Occipital lobe (tissue), 2 donors: ENCODE results near the gene PPM1G. TPM values are rescaled to one million over a fixed set of nuclear protein-coding genes. Genes with fewer than 3 reads are reported as not detected.
A peak's percentile ranks its signal among the peaks of the same experiment; 100 is the strongest.
"Not testable (repeated sequence)": the region's sequence is repeated elsewhere in the genome, so short reads cannot be mapped to it uniquely, and the experiment has no call there.

Experiments used
- DNase-seq: peaks from one replicate; lab custom pipeline; 2025; lab: John Stamatoyannopoulos, UW
- total RNA-seq: library from RNA; depleted of rRNA; stranded (reverse); fragments of >200 nt; gene quantifications from one replicate; pipeline ENCODE4 v1.2.3, GENCODE V29; 2014

Gene PPM1G
- total RNA-seq, 1 donor from 2014 or later, result 58.0 TPM

- DNase-seq, result no peak
Observed at GRCh38 chr2:27375513-27376099, 33.8 kb downstream of the PPM1G start.

- no peak for DNase-seq
Observed at GRCh38 chr2:27373567-27373966, 35.8 kb downstream of the PPM1G start.

GRCh38 chr2:27372937-27373336, 36.5 kb downstream of the PPM1G start:
- DNase-seq, result no peak

GRCh38 chr2:27370816-27371620, 38.4 kb downstream of the PPM1G start:
- DNase-seq, result no peak

GRCh38 chr2:27370026-27370815, 39.2 kb downstream of the PPM1G start, which contains the start of the genes EIF2B4 and SNX17:
Gene EIF2B4, minus strand, starts transcription at chr2:27370338. Its CDS starts 24 bp downstream, at chr2:27370314.
Gene SNX17, plus strand, starts transcription at chr2:27370616. Its CDS starts 128 bp downstream, at chr2:27370744.
- DNase-seq, result peak; percentile 99

GRCh38 chr2:27369471-27370025, 39.8 kb downstream of the PPM1G start:
- peak; percentile 60 for DNase-seq

GRCh38 chr2:27363933-27364332, 45.5 kb downstream of the PPM1G start:
- DNase-seq, result no peak

GRCh38 chr2:27362678-27363420, 46.5 kb downstream of the PPM1G start:
- no peak for DNase-seq

- DNase-seq, result peak; percentile 97
Observed at GRCh38 chr2:27356382-27357181, 52.8 kb downstream of the PPM1G start, which contains the start of gene GTF3C2. Gene GTF3C2, minus strand, starts transcription at chr2:27356764. Its CDS starts 13,210 bp downstream, at chr2:27343554.

- DNase-seq, result no peak
Observed at GRCh38 chr2:27356056-27356381, 53.4 kb downstream of the PPM1G start.

GRCh38 chr2:27354597-27354927, 54.8 kb downstream of the PPM1G start:
- DNase-seq, result no peak

GRCh38 chr2:27353762-27354596, 55.4 kb downstream of the PPM1G start:
- no peak for DNase-seq

- DNase-seq, result not testable (repeated sequence)
Observed at GRCh38 chr2:27353386-27353761, 56.0 kb downstream of the PPM1G start.

- no peak for DNase-seq
Observed at GRCh38 chr2:27351802-27352598, 57.4 kb downstream of the PPM1G start.

GRCh38 chr2:27350106-27350693, 59.2 kb downstream of the PPM1G start:
- DNase-seq, result no peak

GRCh38 chr2:27347641-27348040, 61.8 kb downstream of the PPM1G start:
- DNase-seq, result no peak

GRCh38 chr2:27336173-27336572, 73.2 kb downstream of the PPM1G start:
- no peak for DNase-seq

- DNase-seq, result no peak
Observed at GRCh38 chr2:27335311-27335710, 74.1 kb downstream of the PPM1G start.
